BLaER1 treated with 17β-estradiol and CSF1 and Interleukin-3, amounts not matched to agents 10 nM and 100 nM (cell line): Measurements from ENCODE around the gene SLC7A8.

Experiments
- H3K27ac ChIP-seq, 11 experiments: shearing (Covaris generic); formaldehyde crosslinking; 2 replicates each; pipeline ENCODE4 v1.8.1; 2022
- H3K27me3 ChIP-seq, 11 experiments: shearing (Covaris generic); formaldehyde crosslinking; 2 replicates each; pipeline ENCODE4 v1.8.1; 2022
- H3K36me3 ChIP-seq, 11 experiments: shearing (Covaris generic); formaldehyde crosslinking; 2 replicates each; pipeline ENCODE4 v1.8.1; 2022
- H3K4me1 ChIP-seq, 10 experiments: shearing (Covaris generic); formaldehyde crosslinking; 2 replicates each; pipeline ENCODE4 v1.8.1; 2022
- H3K4me2 ChIP-seq, 11 experiments: shearing (Covaris generic); formaldehyde crosslinking; 2 replicates each; pipeline ENCODE4 v1.8.1; 2022
- H3K4me3 ChIP-seq, 10 experiments: shearing (Covaris generic); formaldehyde crosslinking; 2 replicates each; pipeline ENCODE4 v1.8.1; 2022
- H3K9ac ChIP-seq, 11 experiments: shearing (Covaris generic); formaldehyde crosslinking; 2 replicates each; pipeline ENCODE4 v1.8.1; 2022
- H3K9me3 ChIP-seq, 11 experiments: shearing (Covaris generic); formaldehyde crosslinking; replicated peaks in 1 of 11; 2 replicates each; pipeline ENCODE4 v1.8.1; 2022
- H4K20me1 ChIP-seq, 11 experiments: shearing (Covaris generic); formaldehyde crosslinking; 2 replicates each; pipeline ENCODE4 v1.8.1; 2022
- Cebpa-rat ChIP-seq, 11 experiments: shearing (Covaris generic); IDR thresholded peaks; 2 replicates each; pipeline ENCODE4 v1.8.1; 2022

The SLC7A8 gene

DNA sequence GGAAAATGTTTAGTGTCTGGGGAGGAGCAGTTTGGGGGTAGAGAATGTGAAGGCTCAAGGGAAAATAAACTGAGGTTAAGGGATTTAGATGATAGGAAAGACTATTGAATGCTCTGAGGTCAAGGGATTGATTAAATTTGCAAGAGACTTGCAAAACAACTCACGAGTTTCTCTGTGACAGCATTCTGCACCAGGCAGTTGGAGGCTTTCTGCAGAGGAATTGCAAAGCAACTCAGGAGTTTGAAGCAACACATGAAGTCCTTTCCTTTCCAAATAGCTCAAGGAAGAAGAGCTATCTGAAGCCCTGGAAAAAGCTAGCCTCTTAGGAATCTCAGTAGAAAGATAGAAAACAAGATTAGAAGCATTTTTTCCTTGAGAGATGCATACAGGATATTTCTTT, 23.9 kb downstream of the SLC7A8 start:
- Histone ChIP-seq H3K4me1 (peaks cover 7 to 100% (median 17%) of the 10 kb centered on the region in 10 experiments), H3K4me3 (no peak overlapping the region), H3K4me2 (peak overlapping the region in 4 of 11 experiments; percentile 70 to 89 (median 81); a peak in 8 of 22 replicates), H3K9me3 (no peaks in the 10 kb centered on the region), H3K9ac (no peak overlapping the region), H3K27me3 (no peaks in the 10 kb centered on the region), H3K27ac (peak overlapping the region in 2 of 11 experiments; percentile 19 to 80; a peak in 3 of 22 replicates), H4K20me1 (no peaks in the 10 kb centered on the region), H3K36me3 (no peaks in the 10 kb centered on the region)
- TF ChIP-seq Cebpa-rat (IDR thresholded peaks at IDR 0.05), result no peak

DNA sequence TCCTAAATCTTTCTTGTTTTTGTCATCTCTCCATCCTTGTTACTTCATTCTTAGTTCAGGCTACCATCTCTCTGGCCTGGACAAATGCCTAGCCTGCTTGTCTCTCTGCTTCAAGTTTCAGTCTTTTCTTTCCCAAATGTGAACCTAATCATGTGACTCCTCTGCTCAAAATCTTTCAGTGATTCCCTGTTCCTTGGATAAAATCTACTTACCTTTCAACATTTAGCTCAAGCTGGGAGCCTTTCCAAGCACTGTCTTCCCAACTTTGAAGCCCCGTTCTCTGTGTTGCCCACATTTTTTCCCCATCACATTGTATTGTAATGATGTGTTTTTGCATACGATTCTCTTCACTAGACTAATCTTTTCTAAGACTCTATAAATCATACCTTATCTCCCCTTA, 24.7 kb downstream of the SLC7A8 start:
- H3K9me3 ChIP-seq, result no peaks in the 10 kb centered on the region
- H4K20me1 ChIP-seq, result no peaks in the 10 kb centered on the region
- no peak overlapping the region for H3K4me3 ChIP-seq
- peak overlapping the region in 3 of 11 experiments; percentile 78 to 89 (median 89); a peak in 5 of 22 replicates for H3K4me2 ChIP-seq
- no peaks in the 10 kb centered on the region for H3K36me3 ChIP-seq
- no peak overlapping the region for H3K27ac ChIP-seq
- H3K27me3 ChIP-seq, result no peaks in the 10 kb centered on the region
- no peak for TF ChIP-seq Cebpa-rat (IDR thresholded peaks at IDR 0.05)
- H3K9ac ChIP-seq, result no peak overlapping the region
- H3K4me1 ChIP-seq, result peaks cover 13 to 100% (median 24%) of the 10 kb centered on the region in 10 experiments

DNA sequence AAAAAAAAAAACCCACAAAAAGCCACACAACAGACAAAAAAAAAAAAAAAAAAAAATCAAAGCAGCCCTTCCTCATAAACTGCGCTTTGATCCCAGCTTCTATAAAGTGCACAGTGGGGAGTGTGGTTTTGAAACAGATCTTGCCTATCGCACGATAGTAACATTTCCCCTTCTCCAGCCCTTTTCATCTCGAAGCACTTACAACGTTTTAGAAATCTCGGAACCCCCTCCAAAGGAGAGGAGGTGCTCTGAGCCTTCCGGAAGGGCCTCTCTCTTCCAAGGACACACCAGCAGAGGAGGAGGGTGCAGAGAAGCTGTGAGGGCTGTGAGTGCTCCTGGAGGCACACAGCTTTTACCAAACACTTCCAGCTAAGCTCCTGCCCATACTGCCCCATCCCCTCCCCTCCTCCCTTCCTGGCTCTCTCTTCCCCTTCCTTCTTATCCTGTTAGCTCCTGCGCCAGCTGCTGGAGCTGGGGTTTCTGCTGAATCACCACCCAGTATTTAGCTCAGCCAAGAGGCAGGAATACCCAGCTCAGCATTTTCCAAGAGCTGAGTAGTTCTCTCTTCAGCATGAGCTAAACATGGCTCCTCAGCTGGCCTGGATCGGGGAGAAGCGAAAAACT, 28.4 kb downstream of the SLC7A8 start:
- no peak for TF ChIP-seq Cebpa-rat (IDR thresholded peaks at IDR 0.05)
- Histone ChIP-seq H3K4me3 (peak overlapping the region in 4 of 10 experiments; percentile 22 to 50 (median 40); a peak in 7 of 20 replicates), H3K4me1 (peaks cover 13 to 100% (median 19%) of the 10 kb centered on the region in 10 experiments), H3K9me3 (no peaks in the 10 kb centered on the region), H3K36me3 (peaks cover 0 to 8% (median 0%) of the 10 kb centered on the region in 11 experiments; a peak in 1 of 22 replicates), H4K20me1 (no peaks in the 10 kb centered on the region), H3K9ac (peak overlapping the region in 5 of 11 experiments; percentile 19 to 79 (median 75); a peak in 9 of 22 replicates), H3K27ac (peak overlapping the region in 6 of 11 experiments; percentile 30 to 86 (median 69); a peak in 10 of 22 replicates), H3K27me3 (no peaks in the 10 kb centered on the region), H3K4me2 (peak overlapping the region; percentile 45 to 92 (median 56))

DNA sequence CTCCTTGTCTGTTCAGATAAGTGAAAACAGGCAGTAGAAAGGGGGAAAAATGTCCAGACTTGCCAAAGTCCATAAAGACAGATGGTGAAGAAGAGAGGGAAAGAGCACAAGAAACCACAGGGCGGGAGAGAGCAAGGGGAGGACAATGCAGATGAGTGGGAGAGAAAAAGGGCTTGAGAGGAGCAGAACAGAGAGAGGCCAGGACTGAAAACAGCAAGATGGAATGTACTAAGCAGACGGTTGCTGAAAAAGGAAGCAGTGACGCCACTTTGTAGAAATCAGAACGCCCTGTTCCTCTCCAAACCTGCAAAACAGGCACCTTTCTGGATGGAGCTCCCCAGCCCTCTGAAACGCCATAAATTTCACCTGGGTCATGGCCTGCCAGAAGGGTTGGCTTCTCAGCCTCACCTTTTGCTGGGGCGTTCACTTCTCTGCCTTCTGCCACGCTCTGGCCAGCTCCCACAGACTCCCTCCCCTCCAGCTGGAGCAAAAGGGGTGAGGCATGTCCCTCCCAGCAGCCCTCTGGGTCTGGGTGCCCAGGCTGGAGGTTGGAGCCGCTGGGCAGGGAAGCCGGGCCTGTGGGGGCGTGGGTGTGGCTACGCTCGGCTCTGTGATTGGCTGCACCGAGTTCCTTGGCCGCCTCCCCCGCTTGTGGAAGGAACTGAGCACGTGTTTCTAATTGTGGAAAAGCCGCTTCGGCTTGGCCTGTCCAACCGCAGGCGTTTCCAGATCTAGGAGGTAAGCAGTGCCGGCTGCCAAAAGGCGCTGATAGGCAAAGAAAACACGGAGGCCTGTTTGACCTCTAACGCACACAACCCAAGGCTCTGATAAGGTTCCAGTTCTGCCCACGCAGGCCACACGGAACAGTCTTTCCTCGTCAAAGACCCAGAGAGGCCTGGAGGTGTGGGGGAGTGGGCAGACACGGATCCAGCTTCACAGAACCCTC, 29.3 kb downstream of the SLC7A8 start:
- TF ChIP-seq Cebpa-rat (IDR thresholded peaks at IDR 0.05), result no peak
- peak overlapping the region; percentile 45 to 92 (median 56) for H3K4me2 ChIP-seq
- H3K9me3 ChIP-seq, result no peaks in the 10 kb centered on the region
- peak overlapping the region in 4 of 11 experiments; percentile 48 to 79 (median 75); a peak in 8 of 22 replicates for H3K9ac ChIP-seq
- H3K27ac ChIP-seq, result peak overlapping the region in 5 of 11 experiments; percentile 30 to 86 (median 80); a peak in 10 of 22 replicates
- no peaks in the 10 kb centered on the region for H4K20me1 ChIP-seq
- H3K36me3 ChIP-seq, result peaks cover 0 to 8% (median 0%) of the 10 kb centered on the region in 11 experiments; a peak in 1 of 22 replicates
- H3K4me1 ChIP-seq, result peaks cover 13 to 100% (median 19%) of the 10 kb centered on the region in 10 experiments
- no peaks in the 10 kb centered on the region for H3K27me3 ChIP-seq
- H3K4me3 ChIP-seq, result peak overlapping the region in 4 of 10 experiments; percentile 22 to 50 (median 40); a peak in 6 of 20 replicates

DNA sequence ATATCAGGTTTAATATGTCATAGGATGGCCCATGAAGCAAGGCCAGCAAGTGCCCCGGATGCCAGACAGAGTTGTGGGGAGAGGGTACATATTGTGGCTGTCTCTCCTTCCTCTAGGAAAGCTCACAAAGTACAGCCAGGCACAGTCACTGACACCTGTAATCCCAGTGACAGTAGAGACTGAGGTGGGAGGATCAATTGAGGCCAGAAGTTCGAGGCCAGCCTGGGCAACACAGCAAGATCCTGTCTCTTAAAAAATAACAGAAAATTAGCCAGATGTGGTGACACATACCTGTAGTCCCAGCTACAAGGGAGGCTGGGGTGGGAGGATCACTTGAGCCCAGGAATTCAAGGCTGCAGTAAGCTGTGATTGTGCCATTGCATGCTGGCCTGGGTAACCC, 32.1 kb downstream of the SLC7A8 start:
- Histone ChIP-seq H4K20me1 (no peaks in the 10 kb centered on the region; a peak in 1 of 22 replicates), H3K27me3 (no peaks in the 10 kb centered on the region), H3K9ac (no peak overlapping the region), H3K4me3 (no peak overlapping the region), H3K9me3 (no peaks in the 10 kb centered on the region), H3K27ac (no peak overlapping the region), H3K4me1 (peaks cover 13 to 86% (median 19%) of the 10 kb centered on the region in 10 experiments), H3K36me3 (peaks cover 0 to 27% (median 0%) of the 10 kb centered on the region in 11 experiments; a peak in 4 of 22 replicates), H3K4me2 (peak overlapping the region in 2 of 11 experiments; percentile 89 to 92; a peak in 4 of 22 replicates)
- no peak for TF ChIP-seq Cebpa-rat (IDR thresholded peaks at IDR 0.05)

DNA sequence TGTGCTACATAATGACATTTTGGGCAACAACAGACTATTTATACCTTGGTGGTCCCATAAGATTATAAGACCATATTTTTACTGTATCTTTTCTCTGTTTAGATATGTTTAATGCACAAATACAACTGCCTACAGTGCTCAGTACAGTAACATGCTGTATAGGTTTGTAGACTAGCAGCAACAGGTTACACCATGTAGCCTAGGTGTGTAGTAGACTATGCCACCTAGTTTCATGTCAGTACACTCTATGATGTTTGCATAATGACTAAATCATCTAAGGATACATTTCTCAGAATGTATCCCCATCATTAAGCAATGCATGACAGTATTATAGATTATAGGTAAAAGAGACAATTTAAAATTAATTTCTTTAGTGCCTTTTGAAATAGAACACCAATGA, 33.7 kb downstream of the SLC7A8 start:
- peaks cover 0 to 31% (median 0%) of the 10 kb centered on the region in 11 experiments; a peak in 4 of 22 replicates for H3K36me3 ChIP-seq
- no peaks in the 10 kb centered on the region for H3K27me3 ChIP-seq
- no peak overlapping the region for H3K9ac ChIP-seq
- H3K9me3 ChIP-seq, result no peaks in the 10 kb centered on the region
- H3K4me3 ChIP-seq, result no peak overlapping the region
- H4K20me1 ChIP-seq, result no peaks in the 10 kb centered on the region; a peak in 1 of 22 replicates
- H3K4me1 ChIP-seq, result peaks cover 8 to 76% (median 10%) of the 10 kb centered on the region in 10 experiments
- peak overlapping the region in 2 of 11 experiments; percentile 56 to 65; a peak in 4 of 22 replicates for H3K4me2 ChIP-seq
- H3K27ac ChIP-seq, result no peak overlapping the region
- TF ChIP-seq Cebpa-rat (IDR thresholded peaks at IDR 0.05), result no peak

DNA sequence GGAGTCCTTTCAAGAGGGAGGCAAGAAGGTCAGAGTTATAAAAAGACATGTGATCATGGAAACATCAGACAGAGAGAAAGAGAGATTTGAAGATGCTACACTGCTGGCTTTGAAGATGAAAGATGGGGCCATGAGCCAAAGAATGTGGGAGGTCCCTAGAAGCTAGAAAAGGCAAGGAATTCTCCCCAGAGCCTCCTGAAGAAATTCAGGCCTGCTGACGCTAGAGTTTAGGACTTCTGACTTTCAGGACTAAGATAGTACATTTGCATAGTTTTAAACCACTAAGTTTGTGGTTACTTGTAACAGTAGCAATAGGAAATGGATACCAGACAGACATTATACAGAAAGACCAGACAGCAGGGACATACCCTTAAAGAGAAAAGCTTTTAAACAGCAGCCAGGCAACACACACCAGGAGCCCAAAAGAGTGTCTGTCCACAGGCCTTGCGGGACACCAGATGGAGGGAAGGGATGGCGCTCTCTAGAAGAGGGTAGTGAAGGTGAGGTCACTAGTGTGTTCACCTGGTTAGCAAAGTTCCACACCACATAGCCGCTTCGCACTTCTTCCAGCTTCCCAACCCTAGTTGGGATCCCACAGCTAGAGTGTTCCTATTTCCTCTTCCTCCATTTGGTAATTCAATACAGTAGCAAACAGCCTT, 34.7 kb downstream of the SLC7A8 start:
- Histone ChIP-seq H3K4me2 (peak overlapping the region in 3 of 11 experiments; percentile 13 to 65 (median 56); a peak in 5 of 22 replicates), H3K27me3 (no peaks in the 10 kb centered on the region), H3K27ac (no peak overlapping the region), H4K20me1 (no peaks in the 10 kb centered on the region; a peak in 1 of 22 replicates), H3K9ac (no peak overlapping the region), H3K4me1 (peaks cover 0 to 65% (median under 1%) of the 10 kb centered on the region in 10 experiments; a peak in 10 of 20 replicates), H3K36me3 (peaks cover 0 to 31% (median 0%) of the 10 kb centered on the region in 11 experiments; a peak in 4 of 22 replicates), H3K9me3 (no peaks in the 10 kb centered on the region), H3K4me3 (no peak overlapping the region)
- no peak for TF ChIP-seq Cebpa-rat (IDR thresholded peaks at IDR 0.05)

DNA sequence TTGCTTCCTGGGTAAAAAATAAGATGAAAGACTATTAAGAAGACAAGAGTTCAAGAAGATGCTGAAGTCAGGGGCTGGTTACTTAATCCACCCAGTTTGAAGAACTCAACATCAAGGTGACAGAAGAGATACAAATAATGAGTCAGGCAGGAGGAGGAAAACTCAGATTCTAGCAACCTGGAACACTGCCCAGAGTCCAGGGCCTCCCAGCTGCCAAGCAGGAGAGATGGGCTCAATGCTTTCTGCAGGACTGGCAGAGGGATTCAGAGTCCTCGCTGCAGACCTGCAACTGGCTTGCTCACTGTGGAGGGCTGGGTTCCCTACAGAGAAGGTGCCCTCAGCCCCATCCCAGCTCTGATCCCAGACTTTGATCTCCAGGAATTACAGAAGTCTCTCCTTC, 35.8 kb downstream of the SLC7A8 start:
- Histone ChIP-seq H3K27me3 (no peaks in the 10 kb centered on the region), H3K36me3 (peaks cover 0 to 39% (median 0%) of the 10 kb centered on the region in 11 experiments; a peak in 4 of 22 replicates), H3K9ac (no peak overlapping the region), H3K9me3 (no peaks in the 10 kb centered on the region), H3K4me3 (no peak overlapping the region), H3K4me1 (peaks cover 0 to 65% (median 0%) of the 10 kb centered on the region in 10 experiments; a peak in 5 of 20 replicates), H3K27ac (no peak overlapping the region), H4K20me1 (no peaks in the 10 kb centered on the region; a peak in 1 of 22 replicates), H3K4me2 (peak overlapping the region in 1 of 11 experiments; percentile 21; a peak in 1 of 22 replicates)
- no peak for TF ChIP-seq Cebpa-rat (IDR thresholded peaks at IDR 0.05)
